Liver (tissue), 9 donors: ENCODE data around the gene SLC44A3. TPM values are rescaled to one million over a fixed set of nuclear protein-coding genes. Genes with fewer than 3 reads are reported as not detected.

Experiments used
- DNase-seq: peaks from one replicate; pipeline ENCODE4 v3.0.0-alpha.2; 2017; ENCODE audit warnings: low spot score
- H3K27ac ChIP-seq, 2 donors: one replicate each; pipeline ENCODE4 v1.7.0; 2013; ENCODE audit warnings: inconsistent platforms in 2 of 2, low read length in 2 of 2, control low read depth in 1 of 2, low read depth in 1 of 2, mild to moderate bottlenecking in 1 of 2
- H3K27me3 ChIP-seq, 4 donors: one replicate each; pipeline versions ENCODE4 v1.6.1 to v1.7.0; 2013; ENCODE audit warnings: low read length in 3 of 4, inconsistent platforms in 1 of 4, mild to moderate bottlenecking in 1 of 4, moderate library complexity in 1 of 4; ENCODE audit not compliant: control insufficient read depth in 4 of 4, insufficient read depth in 4 of 4
- H3K36me3 ChIP-seq, 4 donors: one replicate each; pipeline versions ENCODE4 v1.6.1 to v1.7.0; 2013; ENCODE audit warnings: low read length in 3 of 4, mild to moderate bottlenecking in 3 of 4, low read depth in 1 of 4, moderate library complexity in 1 of 4; ENCODE audit not compliant: control insufficient read depth in 4 of 4, insufficient read depth in 3 of 4
- H3K4me1 ChIP-seq, 4 donors: one replicate each; pipeline versions ENCODE4 v1.6.1 to v1.7.0; 2013; ENCODE audit warnings: low read length in 3 of 4, mild to moderate bottlenecking in 3 of 4, moderate library complexity in 1 of 4; ENCODE audit not compliant: control insufficient read depth in 4 of 4, insufficient read depth in 4 of 4
- H3K4me3 ChIP-seq, 3 donors: one replicate each; pipeline versions ENCODE4 v1.6.1 to v1.7.0; 2013; ENCODE audit warnings: low read length in 3 of 3, control low read depth in 1 of 3, low read depth in 1 of 3, mild to moderate bottlenecking in 1 of 3
- H3K9ac ChIP-seq, 2 donors: one replicate each; pipeline ENCODE4 v1.7.0; 2013; ENCODE audit warnings: low read length in 2 of 2, mild to moderate bottlenecking in 2 of 2, moderate library complexity in 2 of 2, control low read depth in 1 of 2, low read depth in 1 of 2
- H3K9me3 ChIP-seq, 4 donors: one replicate each; pipeline versions ENCODE4 v1.6.1 to v1.7.0; 2013; ENCODE audit warnings: low read length in 3 of 4; ENCODE audit not compliant: control insufficient read depth in 4 of 4
- EGR1 ChIP-seq, 2 donors: IDR thresholded peaks; 2 replicates each; pipeline ENCODE4 v1.6.1; 2016 to 2018; ENCODE audit warnings: antibody characterized with exemption in 2 of 2, low read depth in 2 of 2
- FOXA1 ChIP-seq: IDR thresholded peaks from 2 replicates; pipeline ENCODE4 v1.6.1; 2016; ENCODE audit warnings: antibody characterized with exemption
- FOXA2 ChIP-seq: IDR thresholded peaks from 2 replicates; pipeline ENCODE4 v1.6.1; 2016; ENCODE audit warnings: antibody characterized with exemption
- GABPA ChIP-seq, 2 donors: IDR thresholded peaks in 1 of 2; conservative IDR thresholded peaks in 1 of 2; 2 replicates each; pipeline ENCODE4 v1.6.1; 2016; ENCODE audit warnings: antibody characterized with exemption in 2 of 2, mild to moderate bottlenecking in 1 of 2, moderate library complexity in 1 of 2
- HNF4A ChIP-seq, 2 donors: conservative IDR thresholded peaks; 2 replicates each; pipeline ENCODE4 v1.6.1; 2016; ENCODE audit warnings: antibody characterized with exemption in 2 of 2, mild to moderate bottlenecking in 2 of 2
- HNF4G ChIP-seq: IDR thresholded peaks from 2 replicates; pipeline ENCODE4 v1.6.1; 2016; ENCODE audit warnings: antibody characterized with exemption
- JUND ChIP-seq, 2 donors: IDR thresholded peaks; 2 replicates each; pipeline ENCODE4 v1.6.1; 2016; ENCODE audit warnings: antibody characterized with exemption in 2 of 2
- NR2F2 ChIP-seq: IDR thresholded peaks from 2 replicates; pipeline ENCODE4 v1.6.1; 2016; ENCODE audit warnings: antibody characterized with exemption
- RAD21 ChIP-seq, 2 donors: IDR thresholded peaks; 2 replicates each; pipeline ENCODE4 v1.6.1; 2016; ENCODE audit warnings: antibody characterized with exemption in 2 of 2, mild to moderate bottlenecking in 2 of 2
- RXRA ChIP-seq, 2 donors: IDR thresholded peaks; 2 replicates each; pipeline ENCODE4 v1.6.1; 2017 to 2018; ENCODE audit warnings: antibody characterized with exemption in 2 of 2, mild to moderate bottlenecking in 1 of 2
- SP1 ChIP-seq: IDR thresholded peaks from 2 replicates; pipeline ENCODE4 v1.6.1; 2018; ENCODE audit warnings: antibody characterized with exemption, mild to moderate bottlenecking
- TAF1 ChIP-seq: conservative IDR thresholded peaks from 2 replicates; pipeline ENCODE4 v1.6.1; 2016; ENCODE audit warnings: antibody characterized with exemption, mild to moderate bottlenecking
- YY1 ChIP-seq: IDR thresholded peaks from 2 replicates; pipeline ENCODE4 v1.6.1; 2016; ENCODE audit warnings: antibody characterized with exemption, mild to moderate bottlenecking
- WGBS: extraction: QIAGEN DNeasy Blood & Tissue Kit; methylation state at CpG from one replicate; pipeline ENCODE4 v1.1.7; 2013; 5-methylcytosine and 5-hydroxymethylcytosine counted together
- polyA plus RNA-seq, 2 donors: library from polyadenylated mRNA; stranded (reverse) in 1 of 2; unstranded in 1 of 2; fragments of 200-250 nt in 1 of 2; fragments of >200 nt in 1 of 2; fragmentation: Nextera tagmentation in 1 of 2; extraction: Ambion mirVana in 1 of 2; gene quantifications; one replicate each; pipeline versions ENCODE4 v1.2.1 to v1.2.3, GENCODE V29; 2013 to 2015
- total RNA-seq, 2 donors: library from RNA; depleted of rRNA; stranded (reverse); fragments of >200 nt; gene quantifications; one replicate each; pipeline ENCODE4 v1.2.3, GENCODE V29; 2014
- TF ChIP-seq, protein P1 (sequence below): IDR thresholded peaks from 2 replicates; pipeline ENCODE4 v1.6.1; 2016; ENCODE audit warnings: antibody characterized with exemption
- TF ChIP-seq, protein P2 (sequence below): IDR thresholded peaks from 2 replicates; pipeline ENCODE4 v1.6.1; 2016; ENCODE audit warnings: antibody characterized with exemption, mild to moderate bottlenecking
- TF ChIP-seq, protein P3 (sequence below): fragments of 150-350 bp; IDR thresholded peaks from 2 replicates; pipeline ENCODE4 v1.5.1; 2017; ENCODE audit warnings: improper control_type of control experiment, low read depth, low read length; ENCODE audit not compliant: missing input control
- TF ChIP-seq, protein P4 (sequence below): IDR thresholded peaks from 2 replicates; pipeline ENCODE4 v1.6.1; 2016; ENCODE audit warnings: antibody characterized with exemption
- TF ChIP-seq, protein P5 (sequence below): IDR thresholded peaks from 2 replicates; pipeline ENCODE4 v1.6.1; 2016; ENCODE audit warnings: antibody characterized with exemption
- donor health status: healthy.
- donor health status: healthy.
- donor health status: healthy.
- donor health status: healthy.
- donor health status: healthy.

SLC44A3 gene
- total and polyA plus RNA-seq, 4 donors: 2.4 to 2.8 (median 2.7) TPM

DNA sequence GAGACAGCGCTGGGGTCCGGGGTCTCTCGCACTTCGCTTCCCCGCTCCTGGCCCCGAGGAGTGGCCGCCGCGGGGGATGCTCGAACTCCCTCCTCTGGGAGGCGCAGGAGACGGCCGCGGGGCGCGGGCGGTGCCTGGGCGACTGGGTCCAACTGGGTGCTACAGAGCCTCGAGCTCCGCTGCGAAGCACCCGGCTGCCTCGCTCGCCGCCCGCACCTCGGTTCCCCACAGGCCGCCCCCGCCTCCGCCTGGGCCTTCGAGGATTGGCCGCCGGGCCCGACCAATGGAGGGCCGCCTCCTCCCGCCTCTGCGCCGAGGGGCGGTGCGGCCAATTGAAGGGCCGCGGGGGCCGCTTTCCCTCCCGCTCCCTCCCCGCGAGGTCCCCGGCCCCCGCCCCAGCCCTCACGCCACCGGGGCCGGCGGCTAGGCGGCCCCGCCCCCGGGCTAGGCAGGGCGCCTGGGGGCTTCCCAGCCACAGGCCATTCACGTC lies 106.8 kb downstream of the SLC44A3 start, which contains the start of gene CNN3:
Gene CNN3, minus strand, starts transcription at position 196 of the 490 bp plus-strand sequence. CDS start 216 bp downstream, outside the sequence.
- H3K27me3 ChIP-seq: no peaks in the 10 kb centered on the region
- H3K36me3 ChIP-seq: no peaks in the 10 kb centered on the region
- H3K9me3 ChIP-seq: no peaks in the 10 kb centered on the region
- peak within 1 kb of the TSS; percentile 72 to 91 (median 85) for H3K4me3 ChIP-seq
- peaks cover 2 to 51% (median 21%) of the 10 kb centered on the region in 4 donors for H3K4me1 ChIP-seq
- H3K27ac ChIP-seq: peak within 1 kb of the TSS; percentile 99
- H3K9ac ChIP-seq: peak within 1 kb of the TSS; percentile 77 to 90
- under 1% methylated on average over 57 of the region's 57 CpGs for WGBS
- TF ChIP-seq GABPA (IDR thresholded peaks at IDR 0.05 in 1 of 2, conservative IDR thresholded peaks at IDR 0.05 in 1 of 2) (no peak), YY1 (no peak), HNF4A (conservative IDR thresholded peaks at IDR 0.05) (no peak), RAD21 (IDR thresholded peaks at IDR 0.05) (peak in 1 of 2 donors; percentile 31), HNF4G (no peak), TAF1 (peak; percentile 85), FOXA2 (no peak), FOXA1 (no peak), JUND (IDR thresholded peaks at IDR 0.05) (no peak), SP1 (peak; percentile 30), RXRA (IDR thresholded peaks at IDR 0.05) (no peak), NR2F2 (no peak), EGR1 (IDR thresholded peaks at IDR 0.05; ENCODE audit: low read depth in 2 of 2) (peak; percentile 89 to 98)
- TF ChIP-seq, protein P1, sequence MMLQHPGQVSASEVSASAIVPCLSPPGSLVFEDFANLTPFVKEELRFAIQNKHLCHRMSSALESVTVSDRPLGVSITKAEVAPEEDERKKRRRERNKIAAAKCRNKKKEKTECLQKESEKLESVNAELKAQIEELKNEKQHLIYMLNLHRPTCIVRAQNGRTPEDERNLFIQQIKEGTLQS: no peak
- TF ChIP-seq, protein P2, sequence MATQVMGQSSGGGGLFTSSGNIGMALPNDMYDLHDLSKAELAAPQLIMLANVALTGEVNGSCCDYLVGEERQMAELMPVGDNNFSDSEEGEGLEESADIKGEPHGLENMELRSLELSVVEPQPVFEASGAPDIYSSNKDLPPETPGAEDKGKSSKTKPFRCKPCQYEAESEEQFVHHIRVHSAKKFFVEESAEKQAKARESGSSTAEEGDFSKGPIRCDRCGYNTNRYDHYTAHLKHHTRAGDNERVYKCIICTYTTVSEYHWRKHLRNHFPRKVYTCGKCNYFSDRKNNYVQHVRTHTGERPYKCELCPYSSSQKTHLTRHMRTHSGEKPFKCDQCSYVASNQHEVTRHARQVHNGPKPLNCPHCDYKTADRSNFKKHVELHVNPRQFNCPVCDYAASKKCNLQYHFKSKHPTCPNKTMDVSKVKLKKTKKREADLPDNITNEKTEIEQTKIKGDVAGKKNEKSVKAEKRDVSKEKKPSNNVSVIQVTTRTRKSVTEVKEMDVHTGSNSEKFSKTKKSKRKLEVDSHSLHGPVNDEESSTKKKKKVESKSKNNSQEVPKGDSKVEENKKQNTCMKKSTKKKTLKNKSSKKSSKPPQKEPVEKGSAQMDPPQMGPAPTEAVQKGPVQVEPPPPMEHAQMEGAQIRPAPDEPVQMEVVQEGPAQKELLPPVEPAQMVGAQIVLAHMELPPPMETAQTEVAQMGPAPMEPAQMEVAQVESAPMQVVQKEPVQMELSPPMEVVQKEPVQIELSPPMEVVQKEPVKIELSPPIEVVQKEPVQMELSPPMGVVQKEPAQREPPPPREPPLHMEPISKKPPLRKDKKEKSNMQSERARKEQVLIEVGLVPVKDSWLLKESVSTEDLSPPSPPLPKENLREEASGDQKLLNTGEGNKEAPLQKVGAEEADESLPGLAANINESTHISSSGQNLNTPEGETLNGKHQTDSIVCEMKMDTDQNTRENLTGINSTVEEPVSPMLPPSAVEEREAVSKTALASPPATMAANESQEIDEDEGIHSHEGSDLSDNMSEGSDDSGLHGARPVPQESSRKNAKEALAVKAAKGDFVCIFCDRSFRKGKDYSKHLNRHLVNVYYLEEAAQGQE: peak; percentile 77
- TF ChIP-seq, protein P3, sequence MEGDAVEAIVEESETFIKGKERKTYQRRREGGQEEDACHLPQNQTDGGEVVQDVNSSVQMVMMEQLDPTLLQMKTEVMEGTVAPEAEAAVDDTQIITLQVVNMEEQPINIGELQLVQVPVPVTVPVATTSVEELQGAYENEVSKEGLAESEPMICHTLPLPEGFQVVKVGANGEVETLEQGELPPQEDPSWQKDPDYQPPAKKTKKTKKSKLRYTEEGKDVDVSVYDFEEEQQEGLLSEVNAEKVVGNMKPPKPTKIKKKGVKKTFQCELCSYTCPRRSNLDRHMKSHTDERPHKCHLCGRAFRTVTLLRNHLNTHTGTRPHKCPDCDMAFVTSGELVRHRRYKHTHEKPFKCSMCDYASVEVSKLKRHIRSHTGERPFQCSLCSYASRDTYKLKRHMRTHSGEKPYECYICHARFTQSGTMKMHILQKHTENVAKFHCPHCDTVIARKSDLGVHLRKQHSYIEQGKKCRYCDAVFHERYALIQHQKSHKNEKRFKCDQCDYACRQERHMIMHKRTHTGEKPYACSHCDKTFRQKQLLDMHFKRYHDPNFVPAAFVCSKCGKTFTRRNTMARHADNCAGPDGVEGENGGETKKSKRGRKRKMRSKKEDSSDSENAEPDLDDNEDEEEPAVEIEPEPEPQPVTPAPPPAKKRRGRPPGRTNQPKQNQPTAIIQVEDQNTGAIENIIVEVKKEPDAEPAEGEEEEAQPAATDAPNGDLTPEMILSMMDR: no peak
- TF ChIP-seq, protein P4, sequence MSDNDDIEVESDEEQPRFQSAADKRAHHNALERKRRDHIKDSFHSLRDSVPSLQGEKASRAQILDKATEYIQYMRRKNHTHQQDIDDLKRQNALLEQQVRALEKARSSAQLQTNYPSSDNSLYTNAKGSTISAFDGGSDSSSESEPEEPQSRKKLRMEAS: no peak
- TF ChIP-seq, protein P5, sequence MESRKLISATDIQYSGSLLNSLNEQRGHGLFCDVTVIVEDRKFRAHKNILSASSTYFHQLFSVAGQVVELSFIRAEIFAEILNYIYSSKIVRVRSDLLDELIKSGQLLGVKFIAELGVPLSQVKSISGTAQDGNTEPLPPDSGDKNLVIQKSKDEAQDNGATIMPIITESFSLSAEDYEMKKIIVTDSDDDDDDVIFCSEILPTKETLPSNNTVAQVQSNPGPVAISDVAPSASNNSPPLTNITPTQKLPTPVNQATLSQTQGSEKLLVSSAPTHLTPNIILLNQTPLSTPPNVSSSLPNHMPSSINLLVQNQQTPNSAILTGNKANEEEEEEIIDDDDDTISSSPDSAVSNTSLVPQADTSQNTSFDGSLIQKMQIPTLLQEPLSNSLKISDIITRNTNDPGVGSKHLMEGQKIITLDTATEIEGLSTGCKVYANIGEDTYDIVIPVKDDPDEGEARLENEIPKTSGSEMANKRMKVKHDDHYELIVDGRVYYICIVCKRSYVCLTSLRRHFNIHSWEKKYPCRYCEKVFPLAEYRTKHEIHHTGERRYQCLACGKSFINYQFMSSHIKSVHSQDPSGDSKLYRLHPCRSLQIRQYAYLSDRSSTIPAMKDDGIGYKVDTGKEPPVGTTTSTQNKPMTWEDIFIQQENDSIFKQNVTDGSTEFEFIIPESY: no peak
- DNase-seq: peak; percentile 88
